Measurements from ENCODE around the gene PLEKHA7.

GRCh38 chr11:16924826-16925560, 89.2 kb downstream of the PLEKHA7 start:
- TF ChIP-seq MAFK (IDR thresholded peaks at IDR 0.05; ENCODE audit: low read depth, low read length) (no peak), SP1 (IDR thresholded peaks at IDR 0.05; ENCODE audit: low read depth, low read length) (no peak), CTCF (IDR thresholded peaks at IDR 0.05; ENCODE audit: control extremely low read depth in 1 of 3, insufficient read depth in 1 of 3, low read depth in 1 of 3, low read length in 3 of 3) (no peak), ZNF274 (IDR thresholded peaks at IDR 0.05; ENCODE audit: borderline replicate concordance, extremely low read depth, low read length) (no peak), POLR2A (IDR thresholded peaks at IDR 0.05; ENCODE audit: control extremely low read depth in 1 of 2, low read depth in 2 of 2, low read length in 2 of 2) (no peak), CHD2 (IDR thresholded peaks at IDR 0.05; ENCODE audit: low read length) (no peak), TBP (IDR thresholded peaks at IDR 0.05; ENCODE audit: low read depth, low read length) (no peak), BACH1 (IDR thresholded peaks at IDR 0.05; ENCODE audit: low read length) (no peak), KDM1A (IDR thresholded peaks at IDR 0.05; ENCODE audit: borderline replicate concordance, low read length) (no peak), SIN3A (conservative IDR thresholded peaks at IDR 0.05 in 1 of 2, IDR thresholded peaks at IDR 0.05 in 1 of 2; ENCODE audit: low read depth in 1 of 2, low read length in 2 of 2) (peak; percentile 66 to 79; a peak in 3 of 4 replicates), POLR2AphosphoS5 (IDR thresholded peaks at IDR 0.05; ENCODE audit: low read depth, low read length) (no peak), EP300 (IDR thresholded peaks at IDR 0.05; ENCODE audit: borderline replicate concordance in 1 of 2, low read depth in 2 of 2, low read length in 2 of 2) (no peak), GABPA (IDR thresholded peaks at IDR 0.05; ENCODE audit: borderline replicate concordance, insufficient read depth, low read length) (0 out of 2 replicates have a peak, but pooled peaks have one; percentile 7), GTF2F1 (IDR thresholded peaks at IDR 0.05; ENCODE audit: borderline replicate concordance, low read depth, low read length) (no peak)
